ENCODE measurements around the gene ADARB1.

ADARB1 gene

GRCh38 chr21:45262616-45263015, 188.2 kb downstream of the ADARB1 start:
- no peak for TF ChIP-seq CTCF (IDR thresholded peaks at IDR 0.05)
- H3K4me2 ChIP-seq (ENCODE audit: low read length), result no peak overlapping the region
- H3K4me3 ChIP-seq (ENCODE audit: low read depth, low read length), result no peak overlapping the region
- no peaks in the 10 kb centered on the region for H3K4me1 ChIP-seq
- H3K27ac ChIP-seq, result no peak overlapping the region
- H3K79me2 ChIP-seq, result no peaks in the 10 kb centered on the region
- H3K27me3 ChIP-seq (ENCODE audit: control insufficient read depth, insufficient read depth, low read length), result no peaks in the 10 kb centered on the region
- H3K36me3 ChIP-seq (ENCODE audit: control insufficient read depth, insufficient read depth, low read length), result no peaks in the 10 kb centered on the region
- no peaks in the 10 kb centered on the region for H3K9me3 ChIP-seq (ENCODE audit: control insufficient read depth, low read length)
- no peak overlapping the region for H2AFZ ChIP-seq
- H3K9ac ChIP-seq, result no peak overlapping the region

GRCh38 chr21:45263534-45263933, 189.2 kb downstream of the ADARB1 start:
- no peaks in the 10 kb centered on the region for H3K4me1 ChIP-seq
- no peak for TF ChIP-seq CTCF (IDR thresholded peaks at IDR 0.05)
- H3K4me2 ChIP-seq (ENCODE audit: low read length), result no peak overlapping the region
- H3K27me3 ChIP-seq (ENCODE audit: control insufficient read depth, insufficient read depth, low read length), result no peaks in the 10 kb centered on the region
- no peak overlapping the region for H3K9ac ChIP-seq
- H3K79me2 ChIP-seq, result no peaks in the 10 kb centered on the region
- no peaks in the 10 kb centered on the region for H3K36me3 ChIP-seq (ENCODE audit: control insufficient read depth, insufficient read depth, low read length)
- H3K9me3 ChIP-seq (ENCODE audit: control insufficient read depth, low read length), result no peaks in the 10 kb centered on the region
- H3K27ac ChIP-seq, result no peak overlapping the region
- H2AFZ ChIP-seq, result no peak overlapping the region
- no peak overlapping the region for H3K4me3 ChIP-seq (ENCODE audit: low read depth, low read length)

- H3K4me1 ChIP-seq, result no peaks in the 10 kb centered on the region
- no peak overlapping the region for H3K4me2 ChIP-seq (ENCODE audit: low read length)
- H3K4me3 ChIP-seq (ENCODE audit: low read depth, low read length), result no peak overlapping the region
- H3K27me3 ChIP-seq (ENCODE audit: control insufficient read depth, insufficient read depth, low read length), result no peaks in the 10 kb centered on the region
- H3K36me3 ChIP-seq (ENCODE audit: control insufficient read depth, insufficient read depth, low read length), result no peaks in the 10 kb centered on the region
- H3K27ac ChIP-seq, result no peak overlapping the region
- no peak overlapping the region for H3K9ac ChIP-seq
- no peaks in the 10 kb centered on the region for H3K9me3 ChIP-seq (ENCODE audit: control insufficient read depth, low read length)
- H2AFZ ChIP-seq, result no peak overlapping the region
- TF ChIP-seq CTCF (IDR thresholded peaks at IDR 0.05), result no peak
- no peaks in the 10 kb centered on the region for H3K79me2 ChIP-seq
Observed at GRCh38 chr21:45264146-45264911, 189.9 kb downstream of the ADARB1 start.

GRCh38 chr21:45264912-45265515, 190.6 kb downstream of the ADARB1 start:
- TF ChIP-seq CTCF (IDR thresholded peaks at IDR 0.05), result no peak
- no peaks in the 10 kb centered on the region for H3K27me3 ChIP-seq (ENCODE audit: control insufficient read depth, insufficient read depth, low read length)
- H3K27ac ChIP-seq, result no peak overlapping the region
- H3K4me1 ChIP-seq, result no peaks in the 10 kb centered on the region
- H3K36me3 ChIP-seq (ENCODE audit: control insufficient read depth, insufficient read depth, low read length), result no peaks in the 10 kb centered on the region
- no peaks in the 10 kb centered on the region for H3K9me3 ChIP-seq (ENCODE audit: control insufficient read depth, low read length)
- no peak overlapping the region for H3K4me3 ChIP-seq (ENCODE audit: low read depth, low read length)
- no peak overlapping the region for H3K9ac ChIP-seq
- H2AFZ ChIP-seq, result no peak overlapping the region
- no peaks in the 10 kb centered on the region for H3K79me2 ChIP-seq
- no peak overlapping the region for H3K4me2 ChIP-seq (ENCODE audit: low read length)
